Right hindlimb (tissue), 1 donor: ENCODE data around the gene DOK3.
"Not testable (repeated sequence)": the region's sequence is repeated elsewhere in the genome, so short reads cannot be mapped to it uniquely, and the experiment has no call there.

Experiments
- DNase-seq: peaks from one replicate; pipeline ENCODE4 v3.0.0-alpha.2; 2018

The DOK3 gene

GRCh38 chr5:177496070-177496726 is 13.4 kb downstream of the DOK3 start:
- DNase-seq = no peak

- peak; percentile 93 for DNase-seq
These were observed 14.2 kb downstream of the DOK3 start for GRCh38 chr5:177495243-177496060.

- DNase-seq = peak; percentile 92
These were observed 15.1 kb downstream of the DOK3 start for GRCh38 chr5:177494346-177495195.

- DNase-seq = no peak
These were observed 15.8 kb downstream of the DOK3 start for GRCh38 chr5:177493795-177494345.

GRCh38 chr5:177492841-177493240 is 16.8 kb downstream of the DOK3 start:
- no peak for DNase-seq

GRCh38 chr5:177491983-177492746 is 17.5 kb downstream of the DOK3 start:
- no peak for DNase-seq

GRCh38 chr5:177491429-177491945 is 18.1 kb downstream of the DOK3 start:
- DNase-seq = peak; percentile 77

GRCh38 chr5:177490992-177491391 is 18.6 kb downstream of the DOK3 start:
- DNase-seq = no peak

- no peak for DNase-seq
These were observed 19.2 kb downstream of the DOK3 start for GRCh38 chr5:177490311-177490991.

- DNase-seq = no peak
These were observed 20.4 kb downstream of the DOK3 start for GRCh38 chr5:177489119-177489716.

- no peak for DNase-seq
These were observed 21.7 kb downstream of the DOK3 start for GRCh38 chr5:177487975-177488374.

GRCh38 chr5:177487144-177487543 is 22.5 kb downstream of the DOK3 start:
- DNase-seq = no peak

GRCh38 chr5:177486256-177486655 is 23.4 kb downstream of the DOK3 start:
- no peak for DNase-seq

GRCh38 chr5:177485753-177486152 is 23.9 kb downstream of the DOK3 start:
- DNase-seq = not testable (repeated sequence)

- no peak for DNase-seq
These were observed 24.6 kb downstream of the DOK3 start for GRCh38 chr5:177484902-177485549.

- DNase-seq = no peak
These were observed 25.4 kb downstream of the DOK3 start for GRCh38 chr5:177483994-177484901.

GRCh38 chr5:177483042-177483441 is 26.6 kb downstream of the DOK3 start:
- no peak for DNase-seq

GRCh38 chr5:177482359-177482795 is 27.2 kb downstream of the DOK3 start:
- DNase-seq = no peak

- DNase-seq = no peak
These were observed 29.9 kb downstream of the DOK3 start for GRCh38 chr5:177479774-177480173.
